K562 (cell line): ENCODE measurements around the gene INHBE. TPM values are rescaled to one million over a fixed set of nuclear protein-coding genes. Genes with fewer than 3 reads are reported as not detected.

Experiments
- ATAC-seq: fragments of 200-7000 bp; cut with Tn5 transposase; 3 replicates; pipeline ENCODE4 v1.9.1; 2020; ENCODE audit warnings: moderate library complexity
- BruUV-seq: library from RNA; stranded (reverse); fragments of 400-500 nt; replicated peaks from 2 replicates; lab custom pipeline; 2021; lab: Mats Ljungman, UMichigan
- CTCF ChIA-PET: fragments of 300-600 bp; formaldehyde crosslinking; extraction: SDS; loops from one replicate; lab custom pipeline; 2021; ENCODE audit warnings: low intra/inter-chr PET ratio; lab: Yijun Ruan, JAX
- POLR2A ChIA-PET: fragments of 300-600, 350-650 bp; sonication (Branson Sonifier 250); formaldehyde crosslinking; extraction: SDS; loops from one replicate; lab custom pipeline; 2021; ENCODE audit warnings: antibody characterized with exemption, inconsistent platforms; lab: Yijun Ruan, JAX
- DNase-seq, 4 experiments: peaks; one replicate each; pipeline versions ENCODE4 v3.0.0 to v3.0.0-alpha.2; 2011 to 2018; ENCODE audit warnings: low spot score in 3 of 4, mixed read lengths in 3 of 4; ENCODE audit errors: extremely low read depth in 1 of 4
- FAIRE-seq: peaks from 2 replicates; lab custom pipeline; 2011; peaks lifted over from hg19 to GRCh38; lab: Jason Lieb, UNC
- H2AFZ ChIP-seq: 2 replicates; pipeline ENCODE4 v1.6.0; 2011; ENCODE audit warnings: low read depth, low read length, control low read depth, inconsistent platforms
- H3K27ac ChIP-seq: fragments of 200-600 bp; 3 replicates; pipeline ENCODE4 v1.8.0; 2011; ENCODE audit warnings: low read depth, mild to moderate bottlenecking, control low read depth, inconsistent platforms, low read length, moderate library complexity, mixed read lengths; ENCODE audit errors: extremely low read depth
- H3K27me3 ChIP-seq, 2 experiments: fragments of 300-600 bp in 1 of 2; 2 replicates in 1 of 2; 3 replicates in 1 of 2; pipeline versions ENCODE4 v1.6.0 to v1.8.0; 2011; ENCODE audit warnings: inconsistent platforms in 2 of 2, low read length in 2 of 2, mild to moderate bottlenecking in 1 of 2, mixed read lengths in 1 of 2, moderate library complexity in 1 of 2; ENCODE audit not compliant: control insufficient read depth in 2 of 2, insufficient read depth in 2 of 2
- H3K36me3 ChIP-seq: fragments of 300-600 bp; 3 replicates; pipeline ENCODE4 v1.8.0; 2011; ENCODE audit warnings: mild to moderate bottlenecking, low read length, inconsistent platforms; ENCODE audit not compliant: control insufficient read depth, insufficient read depth
- H3K4me1 ChIP-seq, 2 experiments: fragments of 200-600 bp in 1 of 2; replicated peaks in 1 of 2; 2 replicates in 1 of 2; 3 replicates in 1 of 2; pipeline versions ENCODE4 v1.5.1 to v1.8.0; 2011; ENCODE audit warnings: inconsistent platforms in 2 of 2, low read length in 2 of 2, mild to moderate bottlenecking in 1 of 2, mixed read lengths in 1 of 2, moderate library complexity in 1 of 2; ENCODE audit not compliant: control insufficient read depth in 2 of 2, insufficient read depth in 2 of 2
- H3K4me2 ChIP-seq: 2 replicates; pipeline ENCODE4 v1.6.1; 2011; ENCODE audit warnings: low read length, control low read depth, inconsistent platforms, mixed read lengths; ENCODE audit not compliant: insufficient read depth
- H3K4me3 ChIP-seq: fragments of 200-600 bp; sonication (generic), shearing (Covaris generic); 2 replicates; pipeline ENCODE4 v1.5.1; 2016; ENCODE audit warnings: control low read depth, inconsistent platforms
- H3K79me2 ChIP-seq: fragments of 200-600 bp; 3 replicates; pipeline ENCODE4 v1.8.0; 2011; ENCODE audit warnings: low read length, inconsistent platforms; ENCODE audit not compliant: control insufficient read depth, insufficient read depth
- H3K9ac ChIP-seq, 2 experiments: 2 replicates each; pipeline versions ENCODE4 v1.6.0 to v1.6.1; 2011; ENCODE audit warnings: low read depth in 2 of 2, low read length in 2 of 2, control low read depth in 1 of 2, inconsistent platforms in 1 of 2, mild to moderate bottlenecking in 1 of 2, mixed read lengths in 1 of 2; ENCODE audit not compliant: insufficient read depth in 1 of 2
- H3K9me1 ChIP-seq: one replicate; pipeline ENCODE4 v1.6.0; 2011; ENCODE audit warnings: inconsistent platforms, mild to moderate bottlenecking, low read length, moderate library complexity; ENCODE audit not compliant: control insufficient read depth, insufficient read depth
- H3K9me3 ChIP-seq: replicated peaks from 2 replicates; pipeline ENCODE4 v1.5.1; 2011; ENCODE audit warnings: low read depth, low read length, inconsistent platforms; ENCODE audit not compliant: control insufficient read depth, insufficient read depth
- H4K20me1 ChIP-seq: replicated peaks from 2 replicates; pipeline ENCODE4 v1.6.1; 2011; ENCODE audit warnings: low read length, inconsistent platforms, mixed read lengths; ENCODE audit not compliant: control insufficient read depth, insufficient read depth
- ZNF354B ChIP-seq: fragments of 250-450 bp; sonication (Bioruptor Pico); IDR thresholded peaks from 2 replicates; pipeline ENCODE4 v1.4.0; 2020
- ZSCAN32 ChIP-seq: fragments of 450-650 bp; formaldehyde crosslinking; IDR thresholded peaks from 2 replicates; pipeline ENCODE4 v1.4.0; 2020; ENCODE audit warnings: mild to moderate bottlenecking, moderate library complexity
- WGBS: fragments of 100-300 bp; shearing (Covaris generic); methylation state at CpG from one replicate; pipeline ENCODE4 v1.1.6; 2016; ENCODE audit warnings: low coverage, mixed read lengths; ENCODE audit not compliant: insufficient coverage; ENCODE audit errors: missing lambda C conversion rate; 5-methylcytosine and 5-hydroxymethylcytosine counted together
- in situ Hi-C: fragments of 300-500 bp; cut with MboI; formaldehyde crosslinking; loops from 4 replicates; pipeline ENCODE4 v1.15.0; 2018; ENCODE audit warnings: inconsistent platforms, mixed read lengths
- intact Hi-C: fragments of 100-400 bp; cut with micrococcal nuclease; formaldehyde crosslinking; loops from 2 replicates; pipeline ENCODE4 v1.14.2; 2022
- polyA plus RNA-seq, 8 experiments: library from polyadenylated mRNA; depleted of rRNA in 4 of 8; stranded (reverse) in 5 of 8; unstranded in 3 of 8; fragments of >200 nt; fragmentation: Nextera tagmentation in 2 of 8; fragmentation: Illumina TruSeq in 1 of 8; extraction: Ambion mirVana in 2 of 8; extraction: Trizol in 1 of 8; gene quantifications; 2 replicates each; pipeline versions ENCODE4 v1.2.1 to v1.2.3, GENCODE V29; 2011 to 2014; ENCODE audit warnings: inconsistent platforms in 1 of 8, missing spikeins in 1 of 8
- total RNA-seq, 7 experiments: library from RNA; depleted of rRNA in 6 of 7; stranded (reverse); fragments of >200 nt in 6 of 7; fragmentation: Illumina TruSeq in 2 of 7; extraction: Trizol in 2 of 7; gene quantifications; 2 replicates each; pipeline versions ENCODE4 v1.2.1 to v1.2.3, GENCODE V29; 2011 to 2021; ENCODE audit warnings: low replicate concordance in 1 of 7
- TF ChIP-seq, protein P1 (sequence below): sonication (generic); formaldehyde crosslinking; IDR thresholded peaks from 2 replicates; pipeline ENCODE4 v1.8.0; 2023; ENCODE audit warnings: mild to moderate bottlenecking, missing genetic modification reagents
- TF ChIP-seq, protein P2 (sequence below): sonication (generic); formaldehyde crosslinking; IDR thresholded peaks from 2 replicates; pipeline ENCODE4 v1.8.1; 2023; ENCODE audit warnings: mild to moderate bottlenecking, missing genetic modification reagents

INHBE gene
- total and polyA plus RNA-seq, 9 of the 15 experiments (the other 6 are each of a cell fraction or from before 2014, with no cell fraction given), result 0.94 to 9.9 (median 7.3) TPM

DNA sequence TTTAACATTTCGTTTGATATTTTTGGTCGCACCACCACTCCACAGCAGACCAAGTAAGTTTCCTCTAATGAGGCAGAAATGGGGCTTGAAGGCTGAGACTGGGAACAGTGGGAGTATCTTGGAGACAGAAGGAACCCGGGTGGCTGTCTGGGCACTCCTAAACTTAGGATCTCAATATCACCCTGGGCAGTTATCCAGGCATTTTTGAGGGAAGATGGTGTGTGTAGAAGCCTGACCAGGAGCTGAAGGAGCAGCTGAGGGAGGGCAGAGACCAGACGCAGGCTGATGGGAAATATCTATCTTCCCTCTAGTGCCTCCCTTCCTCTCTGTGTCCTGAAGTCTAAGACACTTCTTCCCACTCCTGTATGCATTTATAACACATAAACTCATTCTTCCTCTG is 43.5 kb downstream of the INHBE start:
- BruUV-seq, result no TSS peak

More for the DNA sequence above, 43.5 kb downstream of the INHBE start:
- peaks cover 72% of the 10 kb centered on the region for H3K36me3 ChIP-seq
- TF ChIP-seq, protein P1, sequence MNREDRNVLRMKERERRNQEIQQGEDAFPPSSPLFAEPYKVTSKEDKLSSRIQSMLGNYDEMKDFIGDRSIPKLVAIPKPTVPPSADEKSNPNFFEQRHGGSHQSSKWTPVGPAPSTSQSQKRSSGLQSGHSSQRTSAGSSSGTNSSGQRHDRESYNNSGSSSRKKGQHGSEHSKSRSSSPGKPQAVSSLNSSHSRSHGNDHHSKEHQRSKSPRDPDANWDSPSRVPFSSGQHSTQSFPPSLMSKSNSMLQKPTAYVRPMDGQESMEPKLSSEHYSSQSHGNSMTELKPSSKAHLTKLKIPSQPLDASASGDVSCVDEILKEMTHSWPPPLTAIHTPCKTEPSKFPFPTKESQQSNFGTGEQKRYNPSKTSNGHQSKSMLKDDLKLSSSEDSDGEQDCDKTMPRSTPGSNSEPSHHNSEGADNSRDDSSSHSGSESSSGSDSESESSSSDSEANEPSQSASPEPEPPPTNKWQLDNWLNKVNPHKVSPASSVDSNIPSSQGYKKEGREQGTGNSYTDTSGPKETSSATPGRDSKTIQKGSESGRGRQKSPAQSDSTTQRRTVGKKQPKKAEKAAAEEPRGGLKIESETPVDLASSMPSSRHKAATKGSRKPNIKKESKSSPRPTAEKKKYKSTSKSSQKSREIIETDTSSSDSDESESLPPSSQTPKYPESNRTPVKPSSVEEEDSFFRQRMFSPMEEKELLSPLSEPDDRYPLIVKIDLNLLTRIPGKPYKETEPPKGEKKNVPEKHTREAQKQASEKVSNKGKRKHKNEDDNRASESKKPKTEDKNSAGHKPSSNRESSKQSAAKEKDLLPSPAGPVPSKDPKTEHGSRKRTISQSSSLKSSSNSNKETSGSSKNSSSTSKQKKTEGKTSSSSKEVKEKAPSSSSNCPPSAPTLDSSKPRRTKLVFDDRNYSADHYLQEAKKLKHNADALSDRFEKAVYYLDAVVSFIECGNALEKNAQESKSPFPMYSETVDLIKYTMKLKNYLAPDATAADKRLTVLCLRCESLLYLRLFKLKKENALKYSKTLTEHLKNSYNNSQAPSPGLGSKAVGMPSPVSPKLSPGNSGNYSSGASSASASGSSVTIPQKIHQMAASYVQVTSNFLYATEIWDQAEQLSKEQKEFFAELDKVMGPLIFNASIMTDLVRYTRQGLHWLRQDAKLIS, result no peak
- TF ChIP-seq ZNF354B (CRISPR knock-in tag) (no peak), ZSCAN32 (CRISPR knock-in tag) (no peak)
- TF ChIP-seq, protein P2, sequence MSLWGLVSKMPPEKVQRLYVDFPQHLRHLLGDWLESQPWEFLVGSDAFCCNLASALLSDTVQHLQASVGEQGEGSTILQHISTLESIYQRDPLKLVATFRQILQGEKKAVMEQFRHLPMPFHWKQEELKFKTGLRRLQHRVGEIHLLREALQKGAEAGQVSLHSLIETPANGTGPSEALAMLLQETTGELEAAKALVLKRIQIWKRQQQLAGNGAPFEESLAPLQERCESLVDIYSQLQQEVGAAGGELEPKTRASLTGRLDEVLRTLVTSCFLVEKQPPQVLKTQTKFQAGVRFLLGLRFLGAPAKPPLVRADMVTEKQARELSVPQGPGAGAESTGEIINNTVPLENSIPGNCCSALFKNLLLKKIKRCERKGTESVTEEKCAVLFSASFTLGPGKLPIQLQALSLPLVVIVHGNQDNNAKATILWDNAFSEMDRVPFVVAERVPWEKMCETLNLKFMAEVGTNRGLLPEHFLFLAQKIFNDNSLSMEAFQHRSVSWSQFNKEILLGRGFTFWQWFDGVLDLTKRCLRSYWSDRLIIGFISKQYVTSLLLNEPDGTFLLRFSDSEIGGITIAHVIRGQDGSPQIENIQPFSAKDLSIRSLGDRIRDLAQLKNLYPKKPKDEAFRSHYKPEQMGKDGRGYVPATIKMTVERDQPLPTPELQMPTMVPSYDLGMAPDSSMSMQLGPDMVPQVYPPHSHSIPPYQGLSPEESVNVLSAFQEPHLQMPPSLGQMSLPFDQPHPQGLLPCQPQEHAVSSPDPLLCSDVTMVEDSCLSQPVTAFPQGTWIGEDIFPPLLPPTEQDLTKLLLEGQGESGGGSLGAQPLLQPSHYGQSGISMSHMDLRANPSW (CRISPR knock-in tag), result no peak
- WGBS, result 93% methylated on average over 4 of the region's 4 CpGs
- H3K9me1 ChIP-seq, result peaks cover 6% of the 10 kb centered on the region
- no peaks in the 10 kb centered on the region for H3K4me1 ChIP-seq
- H2AFZ ChIP-seq, result no peak overlapping the region
- H3K27me3 ChIP-seq, result no peaks in the 10 kb centered on the region
- intact Hi-C loops (no loop called here), in situ Hi-C loops (no loop called here)
- no peak overlapping the region for H3K4me2 ChIP-seq
- H3K9me3 ChIP-seq, result 0 out of 2 replicates have a peak, but pooled peaks cover 3% of the 10 kb centered on the region
- 0 out of 2 replicates have a peak, but pooled peaks cover 3% of the 10 kb centered on the region for H4K20me1 ChIP-seq
- ChIA-PET CTCF (no interaction called here), POLR2A (interaction anchor here (1.4 to 2.3 kb wide), 4 partner anchors 10 to 46 kb away, joined by 4 to 7 read pairs (median 5); partner anchors contain the start of gene MARS1)
- DNase-seq, result no peak
- no peak for ATAC-seq
- H3K9ac ChIP-seq, result no peak overlapping the region
- no peak overlapping the region for H3K27ac ChIP-seq
- H3K79me2 ChIP-seq, result peaks cover 9% of the 10 kb centered on the region; the same call in 1 of the 3 replicates
- no peak for FAIRE-seq
- H3K4me3 ChIP-seq, result no peak overlapping the region
